Right ventricle myocardium inferior (tissue), 1 donor: ENCODE measurements around the gene MPEG1. TPM values are rescaled to one million over a fixed set of nuclear protein-coding genes. Genes with fewer than 3 reads are reported as not detected.

ENCODE experiments used
- ATAC-seq: fragments of 200-7000 bp; cut with Tn5 transposase; one replicate; pipeline ENCODE4 v1.9.1; 2020; ENCODE audit warnings: mild to moderate bottlenecking, moderate library complexity
- DNase-seq: peaks from one replicate; pipeline ENCODE4 v3.0.0; 2021; ENCODE audit errors: missing footprints
- intact Hi-C: fragments of 100-400 bp; cut with DNase I; formaldehyde crosslinking; loops from one replicate; pipeline ENCODE4 v1.11.0; 2022
- total RNA-seq: library from RNA; stranded (reverse); fragmentation: NEBNext Ultra II Directional; extraction: Animal tissue kit (Norgen Biotek cat#: 25700); gene quantifications from one replicate; pipeline ENCODE4 v1.2.1, GENCODE V29; 2021
- donor health status: DM: no; HTN: yes; CAD: no; lungs with severe emphysema.

MPEG1 gene
- total RNA-seq, 1 donor from 2014 or later = 18.3 TPM

- intact Hi-C loops = no loop called here
- ATAC-seq (no peak), DNase-seq (no peak)
These were observed 8.7 kb upstream of the MPEG1 start for GRCh38 chr11:59221441-59221840.

- DNase-seq = no peak
- ATAC-seq = no peak
- intact Hi-C loops = no loop called here
These were observed 7.1 kb upstream of the MPEG1 start for GRCh38 chr11:59219836-59220235.

GRCh38 chr11:59218893-59219292 is 6.2 kb upstream of the MPEG1 start:
- DNase-seq (no peak), ATAC-seq (no peak)
- intact Hi-C loops = no loop called here

- intact Hi-C loops = no loop called here
- DNase-seq = no peak
These were observed 5.6 kb upstream of the MPEG1 start for GRCh38 chr11:59218319-59218718.

GRCh38 chr11:59216641-59217564 is 4.2 kb upstream of the MPEG1 start:
- DNase-seq (no peak), ATAC-seq (peak; percentile 60)
- intact Hi-C loops = no loop called here

More at GRCh38 chr11:59218319-59218718, 5.6 kb upstream of the MPEG1 start:
- ATAC-seq = no peak

GRCh38 chr11:59214141-59214893 is 1.6 kb upstream of the MPEG1 start:
- intact Hi-C loops = no loop called here

GRCh38 chr11:59212222-59212621 is 505 bp downstream of the MPEG1 start:
- intact Hi-C loops = no loop called here
- ATAC-seq (no peak), DNase-seq (no peak)

More at GRCh38 chr11:59214141-59214893, 1.6 kb upstream of the MPEG1 start:
- DNase-seq (no peak), ATAC-seq (no peak)

GRCh38 chr11:59208956-59209355 is 3.8 kb downstream of the MPEG1 start:
- DNase-seq (no peak), ATAC-seq (no peak)
- intact Hi-C loops = loop anchor here (5.0 kb wide), 1 partner anchor 73 kb away; no protein-coding TSS in a partner anchor

- DNase-seq (no peak), ATAC-seq (peak; percentile 64)
- intact Hi-C loops = loop anchor here (1.0 to 5.0 kb wide), 2 partner anchors 37 to 74 kb away; no protein-coding TSS in a partner anchor
These were observed 4.7 kb downstream of the MPEG1 start for GRCh38 chr11:59207988-59208451.

GRCh38 chr11:59206635-59207034 is 6.1 kb downstream of the MPEG1 start:
- ATAC-seq = no peak
- intact Hi-C loops = loop anchor here (1.0 to 5.0 kb wide), 2 partner anchors 35 to 76 kb away; no protein-coding TSS in a partner anchor
- no peak for DNase-seq

- intact Hi-C loops = loop anchor here (5.0 kb wide), 1 partner anchor 77 kb away; no protein-coding TSS in a partner anchor
- no peak for DNase-seq
- ATAC-seq = no peak
These were observed 7.1 kb downstream of the MPEG1 start for GRCh38 chr11:59205648-59206047.

- no peak for DNase-seq
- intact Hi-C loops = loop anchor here (5.0 kb wide), 1 partner anchor 78 kb away; no protein-coding TSS in a partner anchor
- ATAC-seq = no peak
These were observed 8.0 kb downstream of the MPEG1 start for GRCh38 chr11:59204746-59205145.

GRCh38 chr11:59201353-59201752 is 11.4 kb downstream of the MPEG1 start:
- ATAC-seq (no peak), DNase-seq (no peak)
- intact Hi-C loops = no loop called here

GRCh38 chr11:59200423-59200746 is 12.3 kb downstream of the MPEG1 start:
- DNase-seq = no peak
- intact Hi-C loops = no loop called here
- peak; percentile 26 for ATAC-seq

- no peak for ATAC-seq
- intact Hi-C loops = no loop called here
- DNase-seq = no peak
These were observed 12.9 kb downstream of the MPEG1 start for GRCh38 chr11:59199546-59200422.

GRCh38 chr11:59198726-59199125 is 14.0 kb downstream of the MPEG1 start:
- DNase-seq (no peak), ATAC-seq (no peak)
- intact Hi-C loops = no loop called here

- intact Hi-C loops = no loop called here
- DNase-seq (peak; percentile 85), ATAC-seq (peak; percentile 90)
These were observed 14.7 kb downstream of the MPEG1 start for GRCh38 chr11:59197991-59198390.

- intact Hi-C loops = no loop called here
- no peak for DNase-seq
These were observed 15.9 kb downstream of the MPEG1 start for GRCh38 chr11:59196777-59197176.

GRCh38 chr11:59195586-59195985 is 17.1 kb downstream of the MPEG1 start:
- no peak for DNase-seq
- ATAC-seq = no peak
- intact Hi-C loops = no loop called here

More at GRCh38 chr11:59196777-59197176, 15.9 kb downstream of the MPEG1 start:
- no peak for ATAC-seq
